A549 (cell line): Measurements from ENCODE around the gene BABAM1. TPM values are rescaled to one million over a fixed set of nuclear protein-coding genes. Genes with fewer than 3 reads are reported as not detected.

ENCODE experiments used
- ATAC-seq, 2 experiments: fragments of 200-7000 bp in 1 of 2; fragments of >200 bp in 1 of 2; cut with Nextera tagmentation in 1 of 2; cut with Tn5 transposase in 1 of 2; 3 replicates each; pipeline versions ENCODE4 v1.8.0 to v1.9.1; 2018 to 2020; ENCODE audit warnings: mild to moderate bottlenecking in 1 of 2, moderate library complexity in 1 of 2
- CTCF ChIA-PET: fragments of 300-600 bp; sonication (Branson Sonifier 250); formaldehyde crosslinking; extraction: SDS; loops from one replicate; lab custom pipeline; 2021; ENCODE audit warnings: antibody characterized with exemption, inconsistent platforms; lab: Yijun Ruan, JAX
- POLR2A ChIA-PET: fragments of 350-600 bp; formaldehyde crosslinking; extraction: SDS; loops from one replicate; lab custom pipeline; 2021; ENCODE audit warnings: antibody characterized with exemption, inconsistent platforms; lab: Yijun Ruan, JAX
- DNase-seq, 2 experiments: peaks; one replicate each; pipeline versions ENCODE4 v3.0.0 to v3.0.0-alpha.2; 2011 to 2016; ENCODE audit warnings: low read depth in 1 of 2, low spot score in 1 of 2
- FAIRE-seq: peaks from 2 replicates; lab custom pipeline; 2011; peaks lifted over from hg19 to GRCh38; lab: Jason Lieb, UNC
- H3K27ac ChIP-seq, 2 experiments: fragments of >200 bp; sonication (Bioruptor Twin); formaldehyde crosslinking; 3 replicates each; pipeline ENCODE4 v1.5.1; 2016 to 2017
- H3K4me1 ChIP-seq: fragments of >200 bp; sonication (Bioruptor Twin); formaldehyde crosslinking; 3 replicates; pipeline ENCODE4 v1.6.1; 2016
- H3K4me2 ChIP-seq: fragments of >200 bp; sonication (Bioruptor Twin); formaldehyde crosslinking; 3 replicates; pipeline ENCODE4 v1.6.1; 2016
- H3K4me3 ChIP-seq: fragments of >200 bp; sonication (Bioruptor Twin); formaldehyde crosslinking; 3 replicates; pipeline ENCODE4 v1.5.1; 2016
- H3K9me3 ChIP-seq: fragments of >200 bp; sonication (Bioruptor Twin); formaldehyde crosslinking; 3 replicates; pipeline ENCODE4 v1.6.1; 2016
- BHLHE40 ChIP-seq: IDR thresholded peaks from 2 replicates; pipeline ENCODE4 v1.6.1; 2012; ENCODE audit warnings: low read depth, low read length, inconsistent platforms
- ESRRA ChIP-seq: fragments of 150-350 bp; IDR thresholded peaks from 2 replicates; pipeline ENCODE4 v1.6.1; 2014; ENCODE audit warnings: mild to moderate bottlenecking, low read length, borderline replicate concordance
- HDAC2 ChIP-seq: fragments of 200-600 bp; sonication (generic); IDR thresholded peaks from 2 replicates; pipeline ENCODE4 v1.6.1; 2016
- JUN ChIP-seq, 2 experiments: fragments of >200 bp; sonication (Bioruptor Twin); formaldehyde crosslinking; IDR thresholded peaks; 2 replicates in 1 of 2; 3 replicates in 1 of 2; pipeline ENCODE4 v1.6.1; 2016 to 2017
- KDM1A ChIP-seq: fragments of 200-600 bp; sonication (generic); IDR thresholded peaks from 2 replicates; pipeline ENCODE4 v1.6.1; 2016; ENCODE audit warnings: low read depth, mild to moderate bottlenecking
- MAFK ChIP-seq: fragments of 450-650 bp; IDR thresholded peaks from 2 replicates; pipeline ENCODE4 v1.6.1; 2014; ENCODE audit not compliant: partially characterized antibody
- POLR2A ChIP-seq: IDR thresholded peaks from 2 replicates; pipeline ENCODE4 v1.6.1; 2012; ENCODE audit warnings: mild to moderate bottlenecking, low read length
- RAD21 ChIP-seq, 2 experiments: fragments of >200 bp in 1 of 2; sonication (Bioruptor Twin) in 1 of 2; formaldehyde crosslinking in 1 of 2; IDR thresholded peaks in 1 of 2; conservative IDR thresholded peaks in 1 of 2; 2 replicates in 1 of 2; 3 replicates in 1 of 2; pipeline ENCODE4 v1.6.1; 2012 to 2018; ENCODE audit warnings: inconsistent platforms in 1 of 2
- RARB ChIP-seq: fragments of 250-450 bp; sonication (Bioruptor Pico); IDR thresholded peaks from 2 replicates; pipeline ENCODE4 v1.8.0; 2021; ENCODE audit warnings: mild to moderate bottlenecking, moderate library complexity
- SMC3 ChIP-seq: fragments of >200 bp; sonication (Bioruptor Twin); formaldehyde crosslinking; IDR thresholded peaks from 3 replicates; pipeline ENCODE4 v1.6.1; 2018; ENCODE audit warnings: inconsistent platforms
- TFCP2L1 ChIP-seq: fragments of 250-450 bp; sonication (Bioruptor Pico); IDR thresholded peaks from 2 replicates; pipeline ENCODE4 v1.5.0; 2021; ENCODE audit warnings: mild to moderate bottlenecking
- whole genome bisulfite sequencing: methylation state at CpG from one replicate; pipeline ENCODE4 v1.1.6; 2017; ENCODE audit errors: missing lambda C conversion rate; 5-methylcytosine and 5-hydroxymethylcytosine counted together
- polyA plus RNA-seq, 4 experiments: library from polyadenylated mRNA; depleted of rRNA in 3 of 4; stranded (reverse); fragments of >200 nt; fragmentation: RNase III in 1 of 4; extraction: RNeasy Plus Mini Kit Qiagen cat#74134 plus additional on column Dnase treatment in 1 of 4; gene quantifications; 2 replicates in 3 of 4; 3 replicates in 1 of 4; pipeline ENCODE4 v1.2.3, GENCODE V29; 2011 to 2017
- TF ChIP-seq, protein P1 (sequence below): fragments of >200 bp; sonication (Bioruptor Twin); formaldehyde crosslinking; IDR thresholded peaks from 3 replicates; pipeline ENCODE4 v1.5.1; 2016
- TF ChIP-seq, protein P2 (sequence below): IDR thresholded peaks from 2 replicates; pipeline ENCODE4 v1.6.1; 2012
- TF ChIP-seq, protein P3 (sequence below): fragments of 150-350 bp; IDR thresholded peaks from 2 replicates; pipeline ENCODE4 v1.6.1; 2014; ENCODE audit warnings: low read depth, mild to moderate bottlenecking, low read length
- TF ChIP-seq, protein P4 (sequence below): fragments of 250-450 bp; sonication (Bioruptor Pico); IDR thresholded peaks from 2 replicates; pipeline ENCODE4 v1.5.0; 2021; ENCODE audit warnings: mild to moderate bottlenecking, moderate library complexity, borderline replicate concordance
- TF ChIP-seq, protein P5 (sequence below): fragments of 450-650 bp; IDR thresholded peaks from 2 replicates; pipeline ENCODE4 v1.6.1; 2014; ENCODE audit warnings: antibody characterized with exemption
- TF ChIP-seq, protein P6 (sequence below): IDR thresholded peaks from 2 replicates; pipeline ENCODE4 v1.6.1; 2012
- TF ChIP-seq, protein P7 (sequence below): fragments of 200-600 bp; sonication (generic); IDR thresholded peaks from 2 replicates; pipeline ENCODE4 v1.6.1; 2016; ENCODE audit warnings: antibody characterized with exemption, mild to moderate bottlenecking, moderate library complexity

The BABAM1 gene
- polyA plus RNA-seq, 2 of the 4 experiments (the other 2 are of a cell fraction): 56.0 to 67.6 TPM

DNA sequence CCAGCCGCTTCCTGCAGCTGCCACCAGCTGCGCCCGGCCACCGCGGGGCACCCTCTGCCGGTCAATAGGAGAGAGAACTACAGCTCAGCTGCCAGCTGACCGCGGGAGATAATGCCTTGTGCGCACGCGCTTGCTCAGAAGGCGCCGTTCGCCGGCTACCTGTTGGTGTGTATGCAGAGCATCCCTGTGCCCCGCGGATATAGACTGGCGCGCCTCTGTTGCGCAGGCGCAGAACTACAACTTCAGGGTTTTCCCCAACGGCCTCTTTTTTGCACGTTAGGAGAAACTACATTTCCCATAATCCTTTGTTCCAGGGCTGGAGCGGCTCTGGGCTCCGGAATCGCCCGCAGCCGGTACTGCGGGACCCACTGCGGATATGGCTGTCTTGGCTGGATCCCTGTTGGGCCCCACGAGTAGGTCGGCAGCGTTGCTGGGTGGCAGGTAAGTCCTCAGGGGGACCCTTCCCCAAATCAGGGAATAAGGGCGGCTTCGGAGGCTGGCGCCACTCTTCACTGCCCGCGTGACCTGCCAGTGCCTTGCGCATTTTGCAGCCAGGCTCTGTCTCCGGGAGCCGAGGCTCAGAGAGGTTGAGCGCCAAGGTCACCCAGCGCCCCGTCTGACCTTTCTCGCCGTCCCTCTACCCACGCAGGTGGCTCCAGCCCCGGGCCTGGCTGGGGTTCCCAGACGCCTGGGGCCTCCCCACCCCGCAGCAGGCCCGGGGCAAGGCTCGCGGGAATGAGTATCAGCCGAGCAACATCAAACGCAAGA is 38.5 kb downstream of the BABAM1 start, which contains the start of gene MRPL34:
TSS of gene MRPL34 (plus strand) at position 356 of the 768 bp plus-strand sequence. CDS start at position 377, 21 bp downstream.
- ChIA-PET POLR2A (interaction anchor here (0.6 to 1.9 kb wide), 6 partner anchors 13 to 647 kb away, joined by 3 to 15 read pairs (median 4); partner anchors contain the start of gene ANO8), CTCF (interaction anchor here (0.6 to 8.7 kb wide), 11 partner anchors 12 to 1889 kb away, joined by 3 to 98 read pairs (median 3); no protein-coding TSS in a partner anchor)
- TF ChIP-seq HDAC2 (no peak), ESRRA (peak; percentile 67; the same call in 1 of the 2 replicates), RAD21 (conservative IDR thresholded peaks at IDR 0.05 in 1 of 2, IDR thresholded peaks at IDR 0.05 in 1 of 2) (peak; percentile 55 to 64), POLR2A (peak; percentile 50), KDM1A (peak; percentile 47; the same call in 1 of the 2 replicates), JUN (IDR thresholded peaks at IDR 0.05) (peak in 1 of 2 experiments; percentile 81; a peak in 3 of 5 replicates), RARB (no peak), SMC3 (peak; percentile 75), TFCP2L1 (CRISPR knock-in tag) (no peak), BHLHE40 (no peak), MAFK (peak; percentile 44)
- TF ChIP-seq, protein P1, sequence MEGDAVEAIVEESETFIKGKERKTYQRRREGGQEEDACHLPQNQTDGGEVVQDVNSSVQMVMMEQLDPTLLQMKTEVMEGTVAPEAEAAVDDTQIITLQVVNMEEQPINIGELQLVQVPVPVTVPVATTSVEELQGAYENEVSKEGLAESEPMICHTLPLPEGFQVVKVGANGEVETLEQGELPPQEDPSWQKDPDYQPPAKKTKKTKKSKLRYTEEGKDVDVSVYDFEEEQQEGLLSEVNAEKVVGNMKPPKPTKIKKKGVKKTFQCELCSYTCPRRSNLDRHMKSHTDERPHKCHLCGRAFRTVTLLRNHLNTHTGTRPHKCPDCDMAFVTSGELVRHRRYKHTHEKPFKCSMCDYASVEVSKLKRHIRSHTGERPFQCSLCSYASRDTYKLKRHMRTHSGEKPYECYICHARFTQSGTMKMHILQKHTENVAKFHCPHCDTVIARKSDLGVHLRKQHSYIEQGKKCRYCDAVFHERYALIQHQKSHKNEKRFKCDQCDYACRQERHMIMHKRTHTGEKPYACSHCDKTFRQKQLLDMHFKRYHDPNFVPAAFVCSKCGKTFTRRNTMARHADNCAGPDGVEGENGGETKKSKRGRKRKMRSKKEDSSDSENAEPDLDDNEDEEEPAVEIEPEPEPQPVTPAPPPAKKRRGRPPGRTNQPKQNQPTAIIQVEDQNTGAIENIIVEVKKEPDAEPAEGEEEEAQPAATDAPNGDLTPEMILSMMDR: peak; percentile 68
- TF ChIP-seq, protein P2, sequence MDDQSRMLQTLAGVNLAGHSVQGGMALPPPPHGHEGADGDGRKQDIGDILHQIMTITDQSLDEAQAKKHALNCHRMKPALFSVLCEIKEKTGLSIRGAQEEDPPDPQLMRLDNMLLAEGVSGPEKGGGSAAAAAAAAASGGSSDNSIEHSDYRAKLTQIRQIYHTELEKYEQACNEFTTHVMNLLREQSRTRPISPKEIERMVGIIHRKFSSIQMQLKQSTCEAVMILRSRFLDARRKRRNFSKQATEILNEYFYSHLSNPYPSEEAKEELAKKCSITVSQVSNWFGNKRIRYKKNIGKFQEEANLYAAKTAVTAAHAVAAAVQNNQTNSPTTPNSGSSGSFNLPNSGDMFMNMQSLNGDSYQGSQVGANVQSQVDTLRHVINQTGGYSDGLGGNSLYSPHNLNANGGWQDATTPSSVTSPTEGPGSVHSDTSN: peak; percentile 91; the same call in 1 of the 2 replicates
- TF ChIP-seq, protein P3, sequence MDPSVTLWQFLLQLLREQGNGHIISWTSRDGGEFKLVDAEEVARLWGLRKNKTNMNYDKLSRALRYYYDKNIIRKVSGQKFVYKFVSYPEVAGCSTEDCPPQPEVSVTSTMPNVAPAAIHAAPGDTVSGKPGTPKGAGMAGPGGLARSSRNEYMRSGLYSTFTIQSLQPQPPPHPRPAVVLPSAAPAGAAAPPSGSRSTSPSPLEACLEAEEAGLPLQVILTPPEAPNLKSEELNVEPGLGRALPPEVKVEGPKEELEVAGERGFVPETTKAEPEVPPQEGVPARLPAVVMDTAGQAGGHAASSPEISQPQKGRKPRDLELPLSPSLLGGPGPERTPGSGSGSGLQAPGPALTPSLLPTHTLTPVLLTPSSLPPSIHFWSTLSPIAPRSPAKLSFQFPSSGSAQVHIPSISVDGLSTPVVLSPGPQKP: no peak
- TF ChIP-seq, protein P4, sequence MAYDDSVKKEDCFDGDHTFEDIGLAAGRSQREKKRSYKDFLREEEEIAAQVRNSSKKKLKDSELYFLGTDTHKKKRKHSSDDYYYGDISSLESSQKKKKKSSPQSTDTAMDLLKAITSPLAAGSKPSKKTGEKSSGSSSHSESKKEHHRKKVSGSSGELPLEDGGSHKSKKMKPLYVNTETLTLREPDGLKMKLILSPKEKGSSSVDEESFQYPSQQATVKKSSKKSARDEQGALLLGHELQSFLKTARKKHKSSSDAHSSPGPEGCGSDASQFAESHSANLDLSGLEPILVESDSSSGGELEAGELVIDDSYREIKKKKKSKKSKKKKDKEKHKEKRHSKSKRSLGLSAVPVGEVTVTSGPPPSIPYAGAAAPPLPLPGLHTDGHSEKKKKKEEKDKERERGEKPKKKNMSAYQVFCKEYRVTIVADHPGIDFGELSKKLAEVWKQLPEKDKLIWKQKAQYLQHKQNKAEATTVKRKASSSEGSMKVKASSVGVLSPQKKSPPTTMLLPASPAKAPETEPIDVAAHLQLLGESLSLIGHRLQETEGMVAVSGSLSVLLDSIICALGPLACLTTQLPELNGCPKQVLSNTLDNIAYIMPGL (CRISPR knock-in tag): no peak
- TF ChIP-seq, protein P5, sequence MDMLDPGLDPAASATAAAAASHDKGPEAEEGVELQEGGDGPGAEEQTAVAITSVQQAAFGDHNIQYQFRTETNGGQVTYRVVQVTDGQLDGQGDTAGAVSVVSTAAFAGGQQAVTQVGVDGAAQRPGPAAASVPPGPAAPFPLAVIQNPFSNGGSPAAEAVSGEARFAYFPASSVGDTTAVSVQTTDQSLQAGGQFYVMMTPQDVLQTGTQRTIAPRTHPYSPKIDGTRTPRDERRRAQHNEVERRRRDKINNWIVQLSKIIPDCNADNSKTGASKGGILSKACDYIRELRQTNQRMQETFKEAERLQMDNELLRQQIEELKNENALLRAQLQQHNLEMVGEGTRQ: 0 out of 2 replicates have a peak, but pooled peaks have one; percentile 15
- TF ChIP-seq, protein P6, sequence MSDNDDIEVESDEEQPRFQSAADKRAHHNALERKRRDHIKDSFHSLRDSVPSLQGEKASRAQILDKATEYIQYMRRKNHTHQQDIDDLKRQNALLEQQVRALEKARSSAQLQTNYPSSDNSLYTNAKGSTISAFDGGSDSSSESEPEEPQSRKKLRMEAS: peak; percentile 77
- TF ChIP-seq, protein P7, sequence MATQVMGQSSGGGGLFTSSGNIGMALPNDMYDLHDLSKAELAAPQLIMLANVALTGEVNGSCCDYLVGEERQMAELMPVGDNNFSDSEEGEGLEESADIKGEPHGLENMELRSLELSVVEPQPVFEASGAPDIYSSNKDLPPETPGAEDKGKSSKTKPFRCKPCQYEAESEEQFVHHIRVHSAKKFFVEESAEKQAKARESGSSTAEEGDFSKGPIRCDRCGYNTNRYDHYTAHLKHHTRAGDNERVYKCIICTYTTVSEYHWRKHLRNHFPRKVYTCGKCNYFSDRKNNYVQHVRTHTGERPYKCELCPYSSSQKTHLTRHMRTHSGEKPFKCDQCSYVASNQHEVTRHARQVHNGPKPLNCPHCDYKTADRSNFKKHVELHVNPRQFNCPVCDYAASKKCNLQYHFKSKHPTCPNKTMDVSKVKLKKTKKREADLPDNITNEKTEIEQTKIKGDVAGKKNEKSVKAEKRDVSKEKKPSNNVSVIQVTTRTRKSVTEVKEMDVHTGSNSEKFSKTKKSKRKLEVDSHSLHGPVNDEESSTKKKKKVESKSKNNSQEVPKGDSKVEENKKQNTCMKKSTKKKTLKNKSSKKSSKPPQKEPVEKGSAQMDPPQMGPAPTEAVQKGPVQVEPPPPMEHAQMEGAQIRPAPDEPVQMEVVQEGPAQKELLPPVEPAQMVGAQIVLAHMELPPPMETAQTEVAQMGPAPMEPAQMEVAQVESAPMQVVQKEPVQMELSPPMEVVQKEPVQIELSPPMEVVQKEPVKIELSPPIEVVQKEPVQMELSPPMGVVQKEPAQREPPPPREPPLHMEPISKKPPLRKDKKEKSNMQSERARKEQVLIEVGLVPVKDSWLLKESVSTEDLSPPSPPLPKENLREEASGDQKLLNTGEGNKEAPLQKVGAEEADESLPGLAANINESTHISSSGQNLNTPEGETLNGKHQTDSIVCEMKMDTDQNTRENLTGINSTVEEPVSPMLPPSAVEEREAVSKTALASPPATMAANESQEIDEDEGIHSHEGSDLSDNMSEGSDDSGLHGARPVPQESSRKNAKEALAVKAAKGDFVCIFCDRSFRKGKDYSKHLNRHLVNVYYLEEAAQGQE: peak; percentile 39; the same call in 1 of the 2 replicates
- ATAC-seq (peak; percentile 62 to 80), DNase-seq (peak; percentile 71 to 99), FAIRE-seq (no peak)
- WGBS: 2% methylated on average over 11 of the region's 55 CpGs
- no peaks in the 10 kb centered on the region for H3K9me3 ChIP-seq
- H3K4me3 ChIP-seq: peak within 1 kb of the TSS; percentile 50
- H3K27ac ChIP-seq: peak within 1 kb of the TSS; percentile 80 to 99
- peaks cover 32% of the 10 kb centered on the region for H3K4me1 ChIP-seq
- peak within 1 kb of the TSS; percentile 93 for H3K4me2 ChIP-seq
